Psoas muscle (tissue), 8 donors: Measurements from ENCODE around the gene DIO3. TPM values are rescaled to one million over a fixed set of nuclear protein-coding genes. Genes with fewer than 3 reads are reported as not detected.

Source experiments
- ATAC-seq, 4 donors: fragments of 200-7000 bp; cut with Tn5 transposase; one replicate each; pipeline ENCODE4 v1.9.1; 2020; ENCODE audit warnings: moderate library complexity in 3 of 4, mild to moderate bottlenecking in 2 of 4
- DNase-seq, 2 donors: peaks; one replicate each; pipeline ENCODE4 v3.0.0-alpha.2; 2020
- H3K27ac ChIP-seq: fragments of 200-600 bp; one replicate; pipeline ENCODE4 v1.8.0; 2022
- H3K27me3 ChIP-seq, 3 donors: fragments of 200-600 bp in 1 of 3; one replicate each; pipeline versions ENCODE4 v1.6.1 to v1.8.0; 2013 to 2022; ENCODE audit warnings: low read length in 2 of 3, mild to moderate bottlenecking in 2 of 3, moderate library complexity in 1 of 3; ENCODE audit not compliant: insufficient read depth in 3 of 3
- H3K36me3 ChIP-seq, 2 donors: fragments of 200-600 bp in 1 of 2; one replicate each; pipeline versions ENCODE4 v1.6.1 to v1.8.0; 2013 to 2022; ENCODE audit warnings: low read depth in 1 of 2, mild to moderate bottlenecking in 1 of 2, moderate library complexity in 1 of 2; ENCODE audit not compliant: insufficient read depth in 1 of 2
- H3K4me1 ChIP-seq: fragments of 200-600 bp; one replicate; pipeline ENCODE4 v1.8.0; 2022
- H3K4me3 ChIP-seq: fragments of 200-600 bp; one replicate; pipeline ENCODE4 v1.8.0; 2022; ENCODE audit warnings: mild to moderate bottlenecking
- H3K9me3 ChIP-seq: fragments of 200-600 bp; one replicate; pipeline ENCODE4 v1.8.0; 2022
- WGBS, 3 donors: extraction: QIAGEN DNeasy Blood & Tissue Kit; methylation state at CpG; one replicate each; pipeline versions ENCODE4 v1.1.6 to v1.1.7; 2013; 5-methylcytosine and 5-hydroxymethylcytosine counted together
- intact Hi-C, 2 donors: fragments of 100-400 bp; cut with DNase I; formaldehyde crosslinking; loops; one replicate each; pipeline versions ENCODE4 v1.11.0 to v1.14.2; 2022
- polyA plus RNA-seq, 3 donors: library from polyadenylated mRNA; stranded (reverse); fragments of 200-250 nt; gene quantifications; one replicate each; pipeline ENCODE4 v1.2.3, GENCODE V29; 2013
- total RNA-seq, 4 donors: library from RNA; stranded (reverse); fragmentation: NEBNext Ultra II Directional in 2 of 4; extraction: Animal tissue kit (Norgen Biotek cat#: 25700) in 2 of 4; gene quantifications; one replicate each; pipeline versions ENCODE4 v1.2.1 to v1.2.4, GENCODE V29; 2021 to 2023
- TF ChIP-seq, protein P1 (sequence below): fragments of 200-600 bp; IDR thresholded peaks from one replicate; pipeline ENCODE4 v1.8.0; 2022; ENCODE audit warnings: antibody characterized with exemption
- donor health status: healthy with polysubstance abuse.
- donor health status: DM: no; HTN: no; CAD: no; lungs with moderate emphysema.
- donor health status: Bipolar disorder and iron deficiency.
- donor health status: healthy.
- donor health status: DM: yes; HTN: yes; CAD: no.
- donor health status: DM: no; HTN: no; CAD: no.
- donor health status: DM: no; HTN: no; CAD: no.
- donor health status: DM: yes; HTN: yes; CAD: no.

Gene DIO3
- total and polyA plus RNA-seq, 7 donors = 0.30 to 1.3 (median 0.84) TPM

- ATAC-seq (no peak), DNase-seq (no peak)
- TF ChIP-seq, protein P1, sequence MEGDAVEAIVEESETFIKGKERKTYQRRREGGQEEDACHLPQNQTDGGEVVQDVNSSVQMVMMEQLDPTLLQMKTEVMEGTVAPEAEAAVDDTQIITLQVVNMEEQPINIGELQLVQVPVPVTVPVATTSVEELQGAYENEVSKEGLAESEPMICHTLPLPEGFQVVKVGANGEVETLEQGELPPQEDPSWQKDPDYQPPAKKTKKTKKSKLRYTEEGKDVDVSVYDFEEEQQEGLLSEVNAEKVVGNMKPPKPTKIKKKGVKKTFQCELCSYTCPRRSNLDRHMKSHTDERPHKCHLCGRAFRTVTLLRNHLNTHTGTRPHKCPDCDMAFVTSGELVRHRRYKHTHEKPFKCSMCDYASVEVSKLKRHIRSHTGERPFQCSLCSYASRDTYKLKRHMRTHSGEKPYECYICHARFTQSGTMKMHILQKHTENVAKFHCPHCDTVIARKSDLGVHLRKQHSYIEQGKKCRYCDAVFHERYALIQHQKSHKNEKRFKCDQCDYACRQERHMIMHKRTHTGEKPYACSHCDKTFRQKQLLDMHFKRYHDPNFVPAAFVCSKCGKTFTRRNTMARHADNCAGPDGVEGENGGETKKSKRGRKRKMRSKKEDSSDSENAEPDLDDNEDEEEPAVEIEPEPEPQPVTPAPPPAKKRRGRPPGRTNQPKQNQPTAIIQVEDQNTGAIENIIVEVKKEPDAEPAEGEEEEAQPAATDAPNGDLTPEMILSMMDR = no peak
- H3K36me3 ChIP-seq = no peaks in the 10 kb centered on the region
- no peaks in the 10 kb centered on the region for H3K9me3 ChIP-seq
- peaks cover 0 to 11% (median 5%) of the 10 kb centered on the region in 3 donors for H3K27me3 ChIP-seq
- H3K27ac ChIP-seq = no peak overlapping the region
- WGBS, 3 donors = 90 to 94% (median 93%) methylated on average over 9 of the region's 9 CpGs
- H3K4me1 ChIP-seq = no peaks in the 10 kb centered on the region
- H3K4me3 ChIP-seq = no peak overlapping the region
- intact Hi-C loops = no loop called here
These were observed 44.9 kb upstream of the DIO3 start for GRCh38 chr14:101516401-101516800.

DNA sequence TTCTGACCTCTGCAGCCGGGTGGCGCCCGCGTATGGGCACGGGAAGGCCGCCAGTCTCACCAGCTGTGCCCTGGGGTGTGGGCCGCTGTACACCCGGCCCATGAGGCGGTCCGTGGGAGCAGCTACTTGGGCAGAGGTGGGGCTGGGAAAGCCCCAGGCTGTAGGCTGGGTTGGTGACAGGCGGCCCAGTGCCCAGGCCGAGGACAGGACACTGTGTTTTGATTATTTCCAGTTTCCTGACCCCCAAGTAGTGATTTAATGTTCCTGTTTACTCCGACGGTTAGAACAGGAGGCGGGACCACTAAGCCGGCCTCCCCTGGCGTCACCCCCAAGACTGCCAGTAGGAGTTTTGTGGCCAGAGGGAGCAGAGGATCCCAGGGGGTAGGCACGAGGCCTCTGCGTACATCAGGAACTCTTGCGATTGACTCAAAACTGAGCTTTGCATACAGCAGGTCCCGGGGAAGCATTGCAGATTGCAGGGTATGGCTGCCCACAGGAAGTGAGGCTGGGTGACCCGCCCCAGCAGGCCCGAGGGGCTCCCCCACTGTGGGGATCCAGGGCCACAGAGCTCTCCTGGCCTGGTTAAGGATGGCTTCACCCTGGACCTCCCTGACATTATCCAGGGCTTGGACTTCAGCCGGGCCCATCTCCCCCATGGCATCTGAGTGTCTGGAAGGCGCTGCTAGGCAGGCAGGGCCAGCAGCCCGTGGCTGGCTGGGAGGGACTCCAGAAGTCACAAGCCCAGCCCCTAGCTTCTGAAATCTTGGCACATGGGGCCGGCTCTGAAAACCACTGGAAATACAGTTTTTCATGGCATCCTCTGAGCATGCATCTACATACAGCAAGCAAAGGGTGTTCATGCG, 42.5 kb upstream of the DIO3 start:
- TF ChIP-seq, protein P1 = no peak
- WGBS, 3 donors = 30 to 42% (median 35%) methylated on average over 28 of the region's 28 CpGs
- Histone ChIP-seq H3K36me3 (no peaks in the 10 kb centered on the region), H3K27me3 (peaks cover 0 to 11% (median 8%) of the 10 kb centered on the region in 3 donors), H3K9me3 (no peaks in the 10 kb centered on the region), H3K4me1 (no peaks in the 10 kb centered on the region), H3K4me3 (no peak overlapping the region), H3K27ac (no peak overlapping the region)
- DNase-seq (peak; percentile 60 to 86), ATAC-seq (peak; percentile 42 to 67 (median 60))
- intact Hi-C loops = no loop called here

DNA sequence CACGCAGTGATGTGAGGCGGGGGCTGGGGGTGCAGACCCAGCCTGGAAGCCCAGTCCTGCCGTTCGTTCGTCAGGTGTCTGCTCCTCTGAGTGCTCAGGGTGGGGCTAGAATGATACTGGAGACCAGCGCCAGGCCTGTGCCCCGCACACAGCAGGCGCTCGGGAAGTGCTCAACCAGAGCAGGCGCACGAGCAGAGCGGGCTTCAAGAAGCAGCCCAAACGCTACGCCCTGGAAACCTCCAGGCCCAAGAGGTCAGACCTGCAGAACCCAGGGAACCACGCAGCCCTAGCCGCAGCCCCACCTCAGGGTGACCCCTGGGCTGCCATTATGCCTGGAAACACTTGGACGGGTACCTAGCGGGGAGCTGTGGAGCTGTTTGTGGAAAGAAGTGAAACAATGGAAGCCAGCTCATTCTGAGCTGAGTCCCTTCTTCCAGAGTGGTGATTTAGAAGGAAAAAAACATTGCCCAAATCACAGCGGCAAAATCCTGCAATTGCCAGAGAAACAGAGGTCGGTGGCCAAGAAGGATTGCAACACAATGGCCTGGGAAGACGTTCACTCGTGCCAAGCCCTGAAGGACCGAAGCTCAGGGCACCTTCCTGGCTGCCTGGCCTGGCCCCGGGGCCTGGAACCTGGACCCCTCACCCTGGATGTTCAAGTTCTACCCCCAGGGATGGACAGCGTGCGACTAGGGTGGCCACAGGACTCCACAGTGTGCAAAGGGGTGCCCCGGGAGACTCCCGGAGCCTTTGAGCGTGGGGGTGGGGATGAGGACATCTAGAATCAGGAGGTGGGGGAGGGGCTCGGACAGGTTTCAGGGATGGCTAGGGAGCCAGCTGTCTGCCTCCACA, 40.4 kb upstream of the DIO3 start:
- H3K4me1 ChIP-seq = no peaks in the 10 kb centered on the region
- no peaks in the 10 kb centered on the region for H3K36me3 ChIP-seq
- no peaks in the 10 kb centered on the region for H3K9me3 ChIP-seq
- no peak overlapping the region for H3K27ac ChIP-seq
- 50 to 69% (median 56%) methylated on average over 29 to 30 of the region's 30 CpGs for WGBS, 3 donors
- peaks cover 0 to 11% (median 9%) of the 10 kb centered on the region in 3 donors for H3K27me3 ChIP-seq
- TF ChIP-seq, protein P1 = no peak
- DNase-seq (peak; percentile 54 to 80), ATAC-seq (peak in 2 of 4 donors; percentile 36 to 54)
- intact Hi-C loops = no loop called here
- no peak overlapping the region for H3K4me3 ChIP-seq

GRCh38 chr14:101521473-101521915, 39.8 kb upstream of the DIO3 start:
- Histone ChIP-seq H3K27ac (no peak overlapping the region), H3K4me1 (no peaks in the 10 kb centered on the region), H3K9me3 (no peaks in the 10 kb centered on the region), H3K27me3 (peaks cover 0 to 11% (median 10%) of the 10 kb centered on the region in 3 donors), H3K4me3 (no peak overlapping the region), H3K36me3 (no peaks in the 10 kb centered on the region)
- 30 to 40% (median 31%) methylated on average over 14 to 17 of the region's 17 CpGs for WGBS, 3 donors
- intact Hi-C loops = no loop called here
- DNase-seq = no peak
- ATAC-seq = peak in 1 of 4 donors; percentile 6
- TF ChIP-seq, protein P1 = no peak
